GM21717 (cell line): ENCODE data around the gene APOC4.
"Not testable (repeated sequence)": the region's sequence is repeated elsewhere in the genome, so short reads cannot be mapped to it uniquely, and the experiment has no call there.

ENCODE experiments used
- ATAC-seq: cut with Tn5 transposase; IDR thresholded peaks from one replicate; pipeline ENCODE4 v1.9.1; 2021; ENCODE audit warnings: mild to moderate bottlenecking, moderate library complexity; ENCODE audit not compliant: unreplicated experiment

Gene APOC4

GRCh38 chr19:44957526-44957925 lies 15.5 kb downstream of the APOC4 start:
- ATAC-seq, result no peak

DNA sequence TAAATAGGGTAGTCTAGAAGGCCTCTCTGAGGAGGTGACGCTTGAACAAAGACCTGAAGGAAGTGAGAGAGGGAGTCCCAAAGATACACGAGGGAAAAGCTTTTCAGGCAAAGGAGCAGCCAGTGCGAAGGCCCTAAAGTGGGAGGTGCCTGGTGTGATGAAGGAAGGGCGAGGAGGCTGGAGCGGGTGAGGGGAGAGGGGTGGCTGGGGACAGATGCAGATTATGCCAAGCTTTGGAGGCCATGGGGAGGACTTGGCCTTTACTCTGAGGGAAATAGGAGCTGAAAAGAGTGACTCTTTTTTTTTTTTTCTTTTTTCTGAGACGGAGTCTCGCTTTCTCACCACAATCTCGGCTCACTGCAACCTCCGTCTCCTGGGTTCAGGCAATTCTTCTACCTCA lies 16.1 kb downstream of the APOC4 start:
- ATAC-seq, result no peak

GRCh38 chr19:44959691-44960090 lies 17.7 kb downstream of the APOC4 start:
- no peak for ATAC-seq

- ATAC-seq, result no peak
Measured at GRCh38 chr19:44960906-44961728, 19.1 kb downstream of the APOC4 start.

- ATAC-seq, result no peak
Measured at GRCh38 chr19:44961821-44962220, 19.8 kb downstream of the APOC4 start.

DNA sequence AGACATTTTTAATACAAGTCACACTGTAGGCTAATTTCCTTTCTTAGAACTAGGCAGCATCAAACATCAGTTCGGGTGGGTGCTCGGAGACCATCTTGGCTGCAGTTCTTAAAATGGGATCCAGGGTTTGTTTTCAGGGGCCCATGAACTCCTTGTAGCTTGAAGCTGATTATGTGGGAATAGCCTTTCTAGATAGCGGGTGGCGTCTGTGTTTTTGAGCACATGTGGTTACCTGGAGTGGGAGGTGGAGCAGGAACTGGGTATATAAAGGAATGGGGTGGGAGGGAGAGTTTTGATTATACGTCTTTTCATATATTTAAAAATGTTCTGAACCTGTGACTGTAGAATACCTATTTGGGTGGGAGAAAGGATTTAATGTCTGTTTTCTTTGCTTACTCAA lies 26.1 kb downstream of the APOC4 start:
- ATAC-seq, result no peak

GRCh38 chr19:44968670-44969069 lies 26.6 kb downstream of the APOC4 start:
- ATAC-seq, result no peak

DNA sequence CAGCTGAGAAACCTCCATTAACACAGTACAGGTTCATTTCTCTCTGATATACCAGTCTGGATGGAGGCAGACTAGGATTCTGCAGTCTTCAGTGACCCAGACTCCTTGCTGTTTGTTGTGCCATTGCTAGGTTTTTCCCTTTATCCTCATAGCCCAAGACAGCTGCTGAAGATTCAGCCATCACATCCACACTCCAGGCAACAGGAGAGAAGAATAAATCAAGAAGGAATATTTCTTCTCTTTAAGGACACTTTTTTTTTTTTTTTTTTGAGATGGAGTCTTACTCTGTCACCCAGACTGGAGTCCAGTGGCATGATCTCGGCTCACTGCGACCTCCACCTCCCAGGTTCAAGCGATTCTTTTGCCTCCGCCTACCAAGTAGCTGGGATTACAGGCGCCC lies 27.4 kb downstream of the APOC4 start:
- ATAC-seq, result no peak

- not testable (repeated sequence) for ATAC-seq
Measured at GRCh38 chr19:44971451-44971850, 29.4 kb downstream of the APOC4 start.

DNA sequence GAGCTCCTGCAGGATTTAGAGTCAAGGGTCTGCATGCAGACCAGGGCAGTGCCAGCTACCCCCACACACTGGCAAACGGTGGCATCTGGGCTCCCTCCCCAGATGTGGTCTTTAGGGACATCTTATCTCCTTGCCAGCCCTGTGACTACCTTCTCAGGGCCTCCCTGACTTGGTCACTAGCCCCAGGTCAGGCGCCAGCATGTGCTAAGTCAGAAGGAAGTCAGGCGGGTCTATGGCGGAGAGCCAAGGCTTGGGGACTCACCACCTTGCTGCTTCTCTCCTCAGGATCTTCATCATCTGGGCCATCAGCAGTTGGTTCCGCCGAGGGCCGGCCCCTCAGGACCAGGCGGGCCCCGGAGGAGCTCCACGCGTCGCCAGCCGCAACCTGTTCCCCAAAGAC lies 30.8 kb downstream of the APOC4 start:
- no peak for ATAC-seq

DNA sequence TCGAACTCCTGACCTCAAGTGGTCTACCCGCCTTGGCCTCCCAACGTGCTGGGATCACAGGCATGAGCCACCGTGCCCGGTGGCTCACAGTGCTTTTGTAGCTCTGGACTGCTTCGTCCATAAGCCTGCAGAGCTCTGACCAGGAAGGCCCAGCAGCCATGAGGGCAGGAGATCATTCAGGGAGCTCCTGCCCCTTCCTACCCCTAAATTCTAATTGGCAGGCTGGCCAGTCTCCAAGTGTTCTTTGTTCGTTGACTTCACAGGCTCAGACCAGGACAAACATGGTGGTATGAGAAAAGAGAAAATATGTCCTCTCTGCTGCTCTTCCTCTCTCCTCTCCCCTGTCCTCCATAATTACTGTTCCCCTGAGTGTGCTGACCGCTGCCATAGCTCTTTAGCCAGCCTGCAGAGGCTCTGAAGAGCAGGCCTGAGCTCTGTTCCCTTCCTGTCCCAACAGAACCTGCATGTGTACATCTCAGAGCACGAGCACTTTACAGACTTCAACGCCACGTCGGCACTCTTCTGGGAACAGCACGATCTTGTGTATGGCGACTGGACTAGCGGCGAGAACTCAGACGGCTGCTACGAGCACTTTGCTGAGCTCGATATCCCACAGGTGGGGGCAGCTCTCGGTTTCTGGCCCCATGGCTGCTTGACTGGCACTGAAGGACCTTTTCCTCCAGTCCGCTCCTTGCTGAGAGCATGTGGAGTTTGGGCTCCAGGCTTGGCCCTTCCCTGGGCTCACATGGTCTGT lies 32.1 kb downstream of the APOC4 start:
- ATAC-seq, result no peak

- no peak for ATAC-seq
Measured at GRCh38 chr19:44974857-44975256, 32.8 kb downstream of the APOC4 start.

DNA sequence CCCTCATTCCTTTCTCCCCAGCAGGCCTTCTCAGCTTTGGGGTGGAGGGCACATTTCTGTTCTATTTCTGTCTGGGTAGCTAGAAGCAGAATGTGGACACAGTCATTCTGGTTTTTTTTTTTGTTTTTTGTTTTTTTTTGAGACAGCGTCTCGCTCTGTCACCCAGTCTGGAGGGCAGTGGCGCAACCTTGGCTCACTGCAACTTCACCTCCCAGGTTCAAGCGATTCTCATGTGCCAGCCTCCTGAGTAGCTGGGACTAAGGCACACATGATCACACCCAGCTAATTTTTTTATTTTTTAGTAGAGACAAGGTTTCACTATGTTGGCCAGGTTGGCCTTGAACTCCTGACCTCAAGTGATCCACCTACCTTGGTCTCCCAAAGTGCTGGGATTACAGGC lies 33.4 kb downstream of the APOC4 start:
- no peak for ATAC-seq

GRCh38 chr19:44984005-44984404 lies 42.0 kb downstream of the APOC4 start:
- no peak for ATAC-seq

GRCh38 chr19:44985445-44985844 lies 43.4 kb downstream of the APOC4 start:
- no peak for ATAC-seq

DNA sequence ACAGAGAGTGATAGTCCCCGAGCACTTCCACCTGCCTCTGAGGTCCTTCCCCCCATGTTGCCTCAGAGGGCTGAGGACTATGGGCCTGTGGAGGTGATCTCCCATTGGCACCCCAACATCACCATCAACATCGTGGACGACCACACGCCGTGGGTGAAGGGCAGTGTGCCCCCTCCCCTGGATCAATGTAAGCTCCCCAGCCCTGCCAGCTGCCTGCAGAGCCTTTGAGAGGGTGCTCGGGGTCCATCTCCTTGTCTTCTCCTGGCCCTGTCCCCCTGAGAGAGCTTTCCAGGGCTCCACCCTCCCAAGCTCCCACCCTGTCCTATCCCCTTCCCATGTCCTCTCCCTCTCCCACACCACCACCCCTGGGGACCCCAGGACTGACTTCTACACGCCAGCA lies 44.4 kb downstream of the APOC4 start:
- ATAC-seq, result no peak

- ATAC-seq, result no peak
Measured at GRCh38 chr19:44987148-44987675, 45.2 kb downstream of the APOC4 start.

- ATAC-seq, result no peak
Measured at GRCh38 chr19:44988273-44988672, 46.2 kb downstream of the APOC4 start.

DNA sequence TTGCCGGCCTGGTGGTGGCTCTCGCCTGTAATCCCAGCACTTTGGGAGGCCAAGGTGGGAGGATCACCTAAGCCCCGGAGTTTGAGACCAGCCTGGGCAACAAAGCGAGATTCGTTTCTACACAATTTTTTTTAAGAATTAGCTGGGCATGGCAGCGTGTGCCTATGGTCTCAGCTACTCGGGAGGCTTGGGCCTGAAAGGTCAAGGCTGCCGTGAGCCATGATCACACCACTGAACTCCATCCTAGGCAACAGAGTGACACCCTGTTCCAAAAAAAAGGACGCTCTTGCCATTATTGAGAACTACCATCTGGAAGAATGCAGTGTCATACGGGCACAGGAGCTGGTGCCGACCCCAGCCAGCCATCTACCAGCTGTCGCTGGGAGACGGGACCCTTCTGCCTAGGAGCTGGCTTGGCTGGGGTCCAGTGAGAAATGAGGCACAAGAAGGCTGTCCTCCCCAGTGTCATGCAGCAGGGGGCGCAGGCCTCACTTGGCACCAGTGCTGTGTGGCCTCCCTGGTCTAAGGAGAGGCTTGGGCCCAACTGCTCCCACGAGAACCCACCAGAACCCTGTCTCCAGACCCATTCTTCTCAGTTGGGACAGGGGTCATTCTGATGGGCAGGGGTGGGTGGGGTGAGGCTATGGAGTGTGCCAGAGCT lies 47.0 kb downstream of the APOC4 start:
- ATAC-seq, result no peak

GRCh38 chr19:44990459-44990858 lies 48.4 kb downstream of the APOC4 start:
- no peak for ATAC-seq

DNA sequence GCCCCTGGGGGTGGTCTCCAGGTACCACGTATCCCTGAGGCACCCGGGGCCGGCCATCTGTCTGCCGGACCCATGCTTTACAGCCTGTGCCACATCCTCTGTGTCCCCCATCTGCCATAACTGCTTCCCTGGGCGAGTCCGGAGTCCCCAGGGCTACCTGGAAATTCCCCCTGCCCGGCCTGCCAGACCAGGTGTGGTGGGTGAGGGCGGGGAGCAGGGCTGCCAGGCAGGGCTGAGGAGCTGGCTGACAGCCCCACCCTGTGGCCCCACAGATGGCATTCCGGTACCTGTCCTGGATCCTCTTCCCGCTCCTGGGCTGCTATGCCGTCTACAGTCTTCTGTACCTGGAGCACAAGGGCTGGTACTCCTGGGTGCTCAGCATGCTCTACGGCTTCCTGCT lies 48.9 kb downstream of the APOC4 start:
- no peak for ATAC-seq
